IMR-90 (cell line): ENCODE measurements around the gene WDR70. TPM values are rescaled to one million over a fixed set of nuclear protein-coding genes. Genes with fewer than 3 reads are reported as not detected.
A peak's percentile ranks its signal among the peaks of the same experiment; 100 is the strongest.

Source experiments
- ATAC-seq: fragments of 200-7000 bp; cut with Tn5 transposase; 2 replicates; pipeline ENCODE4 v1.9.1; 2020; ENCODE audit warnings: low read depth, mild to moderate bottlenecking, moderate library complexity
- BruUV-seq: library from RNA; stranded (reverse); fragments of 400-500 nt; replicated peaks from 2 replicates; lab custom pipeline; 2021; lab: Mats Ljungman, UMichigan
- CTCF ChIA-PET: fragments of 300-600 bp; formaldehyde crosslinking; extraction: SDS; loops from one replicate; lab custom pipeline; 2021; ENCODE audit warnings: antibody characterized with exemption; lab: Yijun Ruan, JAX
- POLR2A ChIA-PET: fragments of 300-600 bp; sonication (Branson Sonifier 250); formaldehyde crosslinking; loops from one replicate; lab custom pipeline; 2022; ENCODE audit warnings: antibody characterized with exemption; ENCODE audit not compliant: unreplicated experiment; lab: Charles Lee
- DNase-seq: peaks from one replicate; pipeline ENCODE4 v3.0.0; 2013
- H2AFZ ChIP-seq: replicated peaks from 2 replicates; pipeline ENCODE3; 2013; ENCODE audit warnings: low read length, mild to moderate bottlenecking; ENCODE audit not compliant: poor library complexity
- H2AK5ac ChIP-seq: 2 replicates; pipeline ENCODE4 v1.6.1; 2013; ENCODE audit warnings: low read depth, low read length, inconsistent platforms
- H2AK9ac ChIP-seq: replicated peaks from 2 replicates; pipeline ENCODE3; 2013; ENCODE audit warnings: mild to moderate bottlenecking, low read depth, low read length, moderate library complexity; ENCODE audit not compliant: poor library complexity
- H2BK120ac ChIP-seq: 2 replicates; pipeline ENCODE4 v1.6.1; 2013; ENCODE audit warnings: low read depth, low read length, inconsistent platforms
- H2BK15ac ChIP-seq: 3 replicates; pipeline ENCODE4 v1.6.1; 2013; ENCODE audit warnings: low read depth, low read length, inconsistent platforms
- H2BK20ac ChIP-seq: 2 replicates; pipeline ENCODE4 v1.6.1; 2013; ENCODE audit warnings: low read depth, mild to moderate bottlenecking, inconsistent platforms, low read length, moderate library complexity
- H2BK5ac ChIP-seq: 2 replicates; pipeline ENCODE4 v1.6.1; 2013; ENCODE audit warnings: mild to moderate bottlenecking, low read depth, low read length, inconsistent platforms; ENCODE audit not compliant: poor library complexity, severe bottlenecking
- H3K14ac ChIP-seq: replicated peaks from 2 replicates; pipeline ENCODE4 v1.6.1; 2013; ENCODE audit warnings: low read depth, low read length, inconsistent platforms
- H3K18ac ChIP-seq: 2 replicates; pipeline ENCODE4 v1.6.1; 2013; ENCODE audit warnings: low read depth, low read length, control low read depth
- H3K23ac ChIP-seq: 2 replicates; pipeline ENCODE4 v1.6.1; 2013; ENCODE audit warnings: low read depth, low read length, inconsistent platforms
- H3K27ac ChIP-seq: 2 replicates; pipeline ENCODE4 v1.5.1; 2013; ENCODE audit warnings: mild to moderate bottlenecking, control low read depth, low read length; ENCODE audit not compliant: insufficient read depth
- H3K27me3 ChIP-seq: 2 replicates; pipeline ENCODE4 v1.6.1; 2013; ENCODE audit warnings: low read length; ENCODE audit not compliant: control insufficient read depth, insufficient read depth
- H3K36me3 ChIP-seq: 2 replicates; pipeline ENCODE4 v1.6.1; 2013; ENCODE audit warnings: low read length, mixed read lengths; ENCODE audit not compliant: control insufficient read depth, insufficient read depth
- H3K4ac ChIP-seq: 2 replicates; pipeline ENCODE4 v1.6.1; 2013; ENCODE audit warnings: low read depth, low read length, inconsistent platforms
- H3K4me1 ChIP-seq: 2 replicates; pipeline ENCODE4 v1.6.1; 2013; ENCODE audit warnings: low read length, mixed read lengths; ENCODE audit not compliant: control insufficient read depth, insufficient read depth
- H3K4me2 ChIP-seq: 2 replicates; pipeline ENCODE4 v1.6.1; 2013; ENCODE audit warnings: low read depth, mild to moderate bottlenecking, control low read depth, low read length, moderate library complexity
- H3K4me3 ChIP-seq: 2 replicates; pipeline ENCODE4 v1.5.1; 2013; ENCODE audit warnings: low read depth, mild to moderate bottlenecking, control low read depth, low read length, moderate library complexity; ENCODE audit not compliant: insufficient read depth
- H3K56ac ChIP-seq: 2 replicates; pipeline ENCODE4 v1.6.1; 2013; ENCODE audit warnings: low read length, inconsistent platforms; ENCODE audit not compliant: insufficient read depth; ENCODE audit errors: extremely low read depth
- H3K79me1 ChIP-seq, 2 experiments: 2 replicates each; pipeline ENCODE4 v1.6.1; 2013; ENCODE audit warnings: low read length in 2 of 2, inconsistent platforms in 1 of 2, low read depth in 1 of 2
- H3K9ac ChIP-seq: 2 replicates; pipeline ENCODE4 v1.6.1; 2013; ENCODE audit warnings: low read depth, low read length, control low read depth
- H3K9me1 ChIP-seq: 2 replicates; pipeline ENCODE4 v1.6.1; 2013; ENCODE audit warnings: low read length, inconsistent platforms; ENCODE audit not compliant: insufficient read depth
- H3K9me3 ChIP-seq: 2 replicates; pipeline ENCODE4 v1.6.1; 2013; ENCODE audit warnings: low read length; ENCODE audit not compliant: control insufficient read depth, insufficient read depth
- H4K20me1 ChIP-seq: 2 replicates; pipeline ENCODE4 v1.6.1; 2013; ENCODE audit warnings: low read length, inconsistent platforms; ENCODE audit not compliant: insufficient read depth
- H4K5ac ChIP-seq: 2 replicates; pipeline ENCODE4 v1.6.1; 2013; ENCODE audit warnings: mild to moderate bottlenecking, low read depth, low read length, control low read depth
- H4K8ac ChIP-seq, 2 experiments: 2 replicates each; pipeline ENCODE4 v1.6.1; 2013; ENCODE audit warnings: low read depth in 2 of 2, low read length in 2 of 2, control low read depth in 1 of 2, inconsistent platforms in 1 of 2
- H4K91ac ChIP-seq: 2 replicates; pipeline ENCODE4 v1.6.1; 2013; ENCODE audit warnings: low read depth, low read length, inconsistent platforms; ENCODE audit not compliant: insufficient read depth
- BHLHE40 ChIP-seq: fragments of 150-350 bp; IDR thresholded peaks from 2 replicates; pipeline ENCODE4 v1.6.1; 2016; ENCODE audit warnings: mild to moderate bottlenecking, low read depth, low read length
- CEBPB ChIP-seq: IDR thresholded peaks from 2 replicates; pipeline ENCODE4 v1.6.1; 2012; ENCODE audit warnings: low read depth, low read length, improper control_type of control experiment
- CHD1 ChIP-seq: IDR thresholded peaks from 2 replicates; pipeline ENCODE4 v1.6.1; 2012; ENCODE audit warnings: low read depth, low read length, improper control_type of control experiment
- FOS ChIP-seq: fragments of 150-350 bp; IDR thresholded peaks from 2 replicates; pipeline ENCODE4 v1.6.1; 2016; ENCODE audit warnings: low read depth, low read length
- MAFK ChIP-seq: IDR thresholded peaks from 2 replicates; pipeline ENCODE4 v1.6.1; 2012; ENCODE audit warnings: low read depth, low read length, improper control_type of control experiment
- MAZ ChIP-seq: IDR thresholded peaks from 2 replicates; pipeline ENCODE4 v1.6.1; 2012; ENCODE audit warnings: low read depth, mild to moderate bottlenecking, low read length, improper control_type of control experiment, moderate library complexity, borderline replicate concordance
- MXI1 ChIP-seq: IDR thresholded peaks from 2 replicates; pipeline ENCODE4 v1.6.1; 2012; ENCODE audit warnings: low read depth, mild to moderate bottlenecking, low read length, moderate library complexity, borderline replicate concordance
- NFE2L2 ChIP-seq: fragments of 150-350 bp; IDR thresholded peaks from 2 replicates; pipeline ENCODE4 v1.6.1; 2016; ENCODE audit warnings: low read depth, mild to moderate bottlenecking, low read length
- POLR2A ChIP-seq: IDR thresholded peaks from 2 replicates; pipeline ENCODE4 v1.6.1; 2012; ENCODE audit warnings: mild to moderate bottlenecking, low read depth, low read length
- RAD21 ChIP-seq: IDR thresholded peaks from 2 replicates; pipeline ENCODE4 v1.6.1; 2012; ENCODE audit warnings: low read length, improper control_type of control experiment
- RCOR1 ChIP-seq: IDR thresholded peaks from 2 replicates; pipeline ENCODE4 v1.6.1; 2012; ENCODE audit warnings: mild to moderate bottlenecking, low read length, improper control_type of control experiment; ENCODE audit not compliant: insufficient replicate concordance
- RFX5 ChIP-seq: IDR thresholded peaks from 2 replicates; pipeline ENCODE4 v1.8.0; 2012; ENCODE audit warnings: low read depth, mild to moderate bottlenecking, low read length, moderate library complexity
- SMC3 ChIP-seq: fragments of 150-350 bp; IDR thresholded peaks from 2 replicates; pipeline ENCODE4 v1.6.1; 2016; ENCODE audit warnings: low read depth, mild to moderate bottlenecking, antibody characterized with exemption, low read length, moderate library complexity
- WGBS, 2 experiments: methylation state at CpG; one replicate each; pipeline versions ENCODE4 v1.1.5 to v1.1.7; 2013; ENCODE audit warnings: missing lambda C conversion rate in 2 of 2; ENCODE audit not compliant: insufficient read length in 1 of 2; ENCODE audit errors: extremely low coverage in 2 of 2; 5-methylcytosine and 5-hydroxymethylcytosine counted together
- dilution Hi-C: fragments of 300-500 bp; cut with HindIII; formaldehyde crosslinking; loops from one replicate; pipeline ENCODE4 v1.14.3; 2018; ENCODE audit warnings: low sequenced_read_pairs; ENCODE audit not compliant: unreplicated experiment
- in situ Hi-C: fragments of 300-500 bp; cut with MboI; formaldehyde crosslinking; loops from 3 replicates; pipeline ENCODE4 v1.14.3; 2019; ENCODE audit warnings: low sequenced_read_pairs, inconsistent platforms, mixed read lengths
- intact Hi-C: fragments of 100-400 bp; cut with micrococcal nuclease; formaldehyde crosslinking; loops from 2 replicates; pipeline ENCODE4 v1.10.0; 2022
- polyA plus RNA-seq, 3 experiments: library from polyadenylated mRNA; depleted of rRNA; stranded (reverse); fragments of >200 nt; gene quantifications; 2 replicates each; pipeline ENCODE4 v1.2.3, GENCODE V29; 2012; ENCODE audit warnings: low replicate concordance in 1 of 3
- total RNA-seq: library from RNA; depleted of rRNA; stranded (reverse); fragments of >200 nt; gene quantifications from 2 replicates; pipeline ENCODE4 v1.2.3, GENCODE V29; 2012
- TF ChIP-seq, protein P1 (sequence below): fragments of 150-350 bp; IDR thresholded peaks from 2 replicates; pipeline ENCODE4 v1.6.1; 2016; ENCODE audit warnings: low read depth, mild to moderate bottlenecking, low read length, moderate library complexity, borderline replicate concordance
- TF ChIP-seq, protein P2 (sequence below): conservative IDR thresholded peaks from 2 replicates; pipeline ENCODE4 v1.5.1; 2012; ENCODE audit warnings: mild to moderate bottlenecking, low read depth, low read length, improper control_type of control experiment
- TF ChIP-seq, protein P3 (sequence below): fragments of 150-350 bp; IDR thresholded peaks from 2 replicates; pipeline ENCODE4 v1.6.1; 2017; ENCODE audit warnings: mild to moderate bottlenecking, antibody characterized with exemption, low read length, low read depth

The WDR70 gene
- total and polyA plus RNA-seq, 2 of the 4 experiments (the other 2 are of a cell fraction): 16.7 to 29.9 TPM

DNA sequence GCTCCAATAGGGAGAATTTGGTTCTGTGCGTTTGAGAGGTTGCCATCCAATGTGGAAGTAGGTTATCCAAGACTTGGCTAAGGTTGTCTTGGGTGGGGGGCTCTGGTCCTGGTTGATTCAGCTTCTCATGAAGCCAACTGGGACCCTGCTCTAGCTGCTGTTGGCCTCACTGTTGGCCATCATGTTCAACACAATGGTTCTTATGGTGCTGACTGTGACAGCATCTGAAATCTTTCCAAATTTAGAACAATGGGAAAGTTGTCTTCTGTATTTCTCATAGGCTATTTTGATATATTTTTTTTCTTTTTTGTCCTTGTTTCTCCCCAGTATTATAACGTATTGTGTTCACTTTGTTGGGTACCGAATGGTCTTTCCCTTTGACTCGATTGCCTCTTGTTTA is 388.8 kb downstream of the WDR70 start:
- Histone ChIP-seq H3K9ac (no peak overlapping the region), H3K9me3 (no peaks in the 10 kb centered on the region), H2BK5ac (no peak overlapping the region), H2AFZ (no peak overlapping the region), H2BK20ac (no peak overlapping the region), H3K36me3 (no peaks in the 10 kb centered on the region), H3K79me1 (no peaks in the 10 kb centered on the region), H4K5ac (no peak overlapping the region), H2BK120ac (no peak overlapping the region), H3K27me3 (no peaks in the 10 kb centered on the region), H3K18ac (no peak overlapping the region), H2AK5ac (peak overlapping the region; percentile 57; the same call in 1 of the 2 replicates), H3K4me3 (no peak overlapping the region), H3K27ac (no peak overlapping the region), H4K91ac (no peak overlapping the region), H4K20me1 (peaks cover 6% of the 10 kb centered on the region), H2BK15ac (0 out of 3 replicates have a peak overlapping the region, but pooled peaks have one; percentile 73), H2AK9ac (no peak overlapping the region), H3K4me2 (no peak overlapping the region), H3K14ac (no peak overlapping the region), H3K23ac (no peak overlapping the region), H3K56ac (no peak overlapping the region), H3K4ac (no peak overlapping the region), H4K8ac (no peak overlapping the region), H3K4me1 (peaks cover 21% of the 10 kb centered on the region), H3K9me1 (peaks cover 7% of the 10 kb centered on the region)
- in situ Hi-C loops: no loop called here
- DNase-seq (no peak), ATAC-seq (no peak)
- ChIA-PET CTCF (no interaction called here), POLR2A (no interaction called here)
- intact Hi-C loops: no loop called here
- BruUV-seq: no TSS peak
- TF ChIP-seq MXI1: no peak
- TF ChIP-seq BHLHE40: no peak
- TF ChIP-seq POLR2A: no peak
- TF ChIP-seq MAFK: no peak
- TF ChIP-seq, protein P1, sequence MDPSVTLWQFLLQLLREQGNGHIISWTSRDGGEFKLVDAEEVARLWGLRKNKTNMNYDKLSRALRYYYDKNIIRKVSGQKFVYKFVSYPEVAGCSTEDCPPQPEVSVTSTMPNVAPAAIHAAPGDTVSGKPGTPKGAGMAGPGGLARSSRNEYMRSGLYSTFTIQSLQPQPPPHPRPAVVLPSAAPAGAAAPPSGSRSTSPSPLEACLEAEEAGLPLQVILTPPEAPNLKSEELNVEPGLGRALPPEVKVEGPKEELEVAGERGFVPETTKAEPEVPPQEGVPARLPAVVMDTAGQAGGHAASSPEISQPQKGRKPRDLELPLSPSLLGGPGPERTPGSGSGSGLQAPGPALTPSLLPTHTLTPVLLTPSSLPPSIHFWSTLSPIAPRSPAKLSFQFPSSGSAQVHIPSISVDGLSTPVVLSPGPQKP: no peak
- TF ChIP-seq FOS: no peak
- TF ChIP-seq RCOR1: no peak
- TF ChIP-seq MAZ: no peak
- no peak for TF ChIP-seq RFX5
- TF ChIP-seq CEBPB: no peak
- TF ChIP-seq RAD21: no peak
- TF ChIP-seq CHD1: no peak
- no peak for TF ChIP-seq NFE2L2
- TF ChIP-seq, protein P2, sequence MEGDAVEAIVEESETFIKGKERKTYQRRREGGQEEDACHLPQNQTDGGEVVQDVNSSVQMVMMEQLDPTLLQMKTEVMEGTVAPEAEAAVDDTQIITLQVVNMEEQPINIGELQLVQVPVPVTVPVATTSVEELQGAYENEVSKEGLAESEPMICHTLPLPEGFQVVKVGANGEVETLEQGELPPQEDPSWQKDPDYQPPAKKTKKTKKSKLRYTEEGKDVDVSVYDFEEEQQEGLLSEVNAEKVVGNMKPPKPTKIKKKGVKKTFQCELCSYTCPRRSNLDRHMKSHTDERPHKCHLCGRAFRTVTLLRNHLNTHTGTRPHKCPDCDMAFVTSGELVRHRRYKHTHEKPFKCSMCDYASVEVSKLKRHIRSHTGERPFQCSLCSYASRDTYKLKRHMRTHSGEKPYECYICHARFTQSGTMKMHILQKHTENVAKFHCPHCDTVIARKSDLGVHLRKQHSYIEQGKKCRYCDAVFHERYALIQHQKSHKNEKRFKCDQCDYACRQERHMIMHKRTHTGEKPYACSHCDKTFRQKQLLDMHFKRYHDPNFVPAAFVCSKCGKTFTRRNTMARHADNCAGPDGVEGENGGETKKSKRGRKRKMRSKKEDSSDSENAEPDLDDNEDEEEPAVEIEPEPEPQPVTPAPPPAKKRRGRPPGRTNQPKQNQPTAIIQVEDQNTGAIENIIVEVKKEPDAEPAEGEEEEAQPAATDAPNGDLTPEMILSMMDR: no peak
- no peak for TF ChIP-seq SMC3
- TF ChIP-seq, protein P3, sequence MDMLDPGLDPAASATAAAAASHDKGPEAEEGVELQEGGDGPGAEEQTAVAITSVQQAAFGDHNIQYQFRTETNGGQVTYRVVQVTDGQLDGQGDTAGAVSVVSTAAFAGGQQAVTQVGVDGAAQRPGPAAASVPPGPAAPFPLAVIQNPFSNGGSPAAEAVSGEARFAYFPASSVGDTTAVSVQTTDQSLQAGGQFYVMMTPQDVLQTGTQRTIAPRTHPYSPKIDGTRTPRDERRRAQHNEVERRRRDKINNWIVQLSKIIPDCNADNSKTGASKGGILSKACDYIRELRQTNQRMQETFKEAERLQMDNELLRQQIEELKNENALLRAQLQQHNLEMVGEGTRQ: no peak
- dilution Hi-C loops: no loop called here
- no CpG with 5 or more reads among the region's 4 CpGs for WGBS, 2 experiments
